Measurements from ENCODE around the gene IL23A. TPM values are rescaled to one million over a fixed set of nuclear protein-coding genes. Genes with fewer than 3 reads are reported as not detected.

IL23A gene
- total and polyA plus RNA-seq, 2 of the 13 experiments (the other 11 are each of a cell fraction or from before 2014, with no cell fraction given) = 0.33 to 0.35 TPM

DNA sequence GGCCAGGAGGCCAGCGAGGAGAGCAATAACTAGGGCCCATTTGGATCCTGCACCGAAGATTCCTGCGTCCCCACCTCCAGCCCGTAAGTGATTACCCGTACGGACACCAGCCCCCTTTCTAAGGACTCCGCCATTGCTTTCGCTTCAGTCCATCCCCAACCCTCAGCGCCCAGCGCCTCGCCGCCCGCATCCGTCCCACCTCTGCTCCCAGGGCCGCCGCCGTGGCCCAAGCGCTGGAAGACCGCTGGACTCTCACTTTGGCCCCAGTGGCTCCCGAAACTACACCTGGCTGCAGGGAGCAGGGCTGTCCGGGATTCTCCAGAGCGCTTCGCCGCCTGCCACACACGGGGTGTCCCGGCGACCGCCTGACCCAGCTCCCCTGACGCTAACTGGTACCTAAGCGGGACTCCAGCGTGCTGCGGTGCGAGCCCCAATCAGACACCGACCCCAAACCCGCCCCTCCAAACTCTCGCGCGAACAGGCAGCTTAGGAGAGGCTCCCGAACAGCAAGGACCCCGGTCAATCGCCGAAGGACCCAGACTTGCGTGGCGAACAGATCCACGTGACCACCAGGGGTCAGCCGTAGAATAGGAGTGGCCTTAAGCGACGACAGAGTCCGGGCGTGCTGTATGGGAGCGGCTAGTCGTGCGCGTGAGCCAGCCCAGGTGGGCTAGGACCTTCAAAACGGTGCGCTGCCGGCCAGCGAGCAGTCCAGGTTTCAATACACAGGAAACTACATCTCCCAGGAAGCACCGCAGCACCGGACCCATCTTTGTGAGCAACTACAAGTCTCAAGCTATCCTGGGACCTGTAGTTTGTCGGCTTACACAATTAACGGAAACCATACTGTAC, 22.8 kb upstream of the IL23A start, which contains the start of gene CNPY2 (continued):
- no peak for TF ChIP-seq ZNF205 (CRISPR knock-in tag; IDR thresholded peaks at IDR 0.05)
- TF ChIP-seq NFKB2 (CRISPR knock-in tag; IDR thresholded peaks at IDR 0.05; ENCODE audit: borderline replicate concordance) = peak; percentile 79; the same call in 1 of the 2 replicates
- TF ChIP-seq RBM22 (optimal IDR thresholded peaks at IDR 0.05; ENCODE audit: low read length) = no peak
- peak; percentile 91 for TF ChIP-seq NR2C2 (CRISPR knock-in tag; IDR thresholded peaks at IDR 0.05; ENCODE audit: borderline replicate concordance)
- 0 out of 2 replicates have a peak, but pooled peaks have one; percentile 60 for TF ChIP-seq CHCHD3 (CRISPR knock-in tag; IDR thresholded peaks at IDR 0.05)
- no peak for TF ChIP-seq ZNF619 (CRISPR knock-in tag; IDR thresholded peaks at IDR 0.05)
- TF ChIP-seq RNF2 (conservative IDR thresholded peaks at IDR 0.05; ENCODE audit: low read depth) = no peak
- no peak for TF ChIP-seq PRMT3 (CRISPR knock-in tag; IDR thresholded peaks at IDR 0.05; ENCODE audit: borderline replicate concordance, low read depth)
- TF ChIP-seq, protein P1, sequence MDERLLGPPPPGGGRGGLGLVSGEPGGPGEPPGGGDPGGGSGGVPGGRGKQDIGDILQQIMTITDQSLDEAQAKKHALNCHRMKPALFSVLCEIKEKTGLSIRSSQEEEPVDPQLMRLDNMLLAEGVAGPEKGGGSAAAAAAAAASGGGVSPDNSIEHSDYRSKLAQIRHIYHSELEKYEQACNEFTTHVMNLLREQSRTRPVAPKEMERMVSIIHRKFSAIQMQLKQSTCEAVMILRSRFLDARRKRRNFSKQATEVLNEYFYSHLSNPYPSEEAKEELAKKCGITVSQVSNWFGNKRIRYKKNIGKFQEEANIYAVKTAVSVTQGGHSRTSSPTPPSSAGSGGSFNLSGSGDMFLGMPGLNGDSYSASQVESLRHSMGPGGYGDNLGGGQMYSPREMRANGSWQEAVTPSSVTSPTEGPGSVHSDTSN (CRISPR knock-in tag; IDR thresholded peaks at IDR 0.05) = no peak
- TF ChIP-seq, protein P2, sequence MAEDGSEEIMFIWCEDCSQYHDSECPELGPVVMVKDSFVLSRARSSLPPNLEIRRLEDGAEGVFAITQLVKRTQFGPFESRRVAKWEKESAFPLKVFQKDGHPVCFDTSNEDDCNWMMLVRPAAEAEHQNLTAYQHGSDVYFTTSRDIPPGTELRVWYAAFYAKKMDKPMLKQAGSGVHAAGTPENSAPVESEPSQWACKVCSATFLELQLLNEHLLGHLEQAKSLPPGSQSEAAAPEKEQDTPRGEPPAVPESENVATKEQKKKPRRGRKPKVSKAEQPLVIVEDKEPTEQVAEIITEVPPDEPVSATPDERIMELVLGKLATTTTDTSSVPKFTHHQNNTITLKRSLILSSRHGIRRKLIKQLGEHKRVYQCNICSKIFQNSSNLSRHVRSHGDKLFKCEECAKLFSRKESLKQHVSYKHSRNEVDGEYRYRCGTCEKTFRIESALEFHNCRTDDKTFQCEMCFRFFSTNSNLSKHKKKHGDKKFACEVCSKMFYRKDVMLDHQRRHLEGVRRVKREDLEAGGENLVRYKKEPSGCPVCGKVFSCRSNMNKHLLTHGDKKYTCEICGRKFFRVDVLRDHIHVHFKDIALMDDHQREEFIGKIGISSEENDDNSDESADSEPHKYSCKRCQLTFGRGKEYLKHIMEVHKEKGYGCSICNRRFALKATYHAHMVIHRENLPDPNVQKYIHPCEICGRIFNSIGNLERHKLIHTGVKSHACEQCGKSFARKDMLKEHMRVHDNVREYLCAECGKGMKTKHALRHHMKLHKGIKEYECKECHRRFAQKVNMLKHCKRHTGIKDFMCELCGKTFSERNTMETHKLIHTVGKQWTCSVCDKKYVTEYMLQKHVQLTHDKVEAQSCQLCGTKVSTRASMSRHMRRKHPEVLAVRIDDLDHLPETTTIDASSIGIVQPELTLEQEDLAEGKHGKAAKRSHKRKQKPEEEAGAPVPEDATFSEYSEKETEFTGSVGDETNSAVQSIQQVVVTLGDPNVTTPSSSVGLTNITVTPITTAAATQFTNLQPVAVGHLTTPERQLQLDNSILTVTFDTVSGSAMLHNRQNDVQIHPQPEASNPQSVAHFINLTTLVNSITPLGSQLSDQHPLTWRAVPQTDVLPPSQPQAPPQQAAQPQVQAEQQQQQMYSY (CRISPR knock-in tag; IDR thresholded peaks at IDR 0.05) = peak; percentile 73
- TF ChIP-seq ZNF441 (CRISPR knock-in tag; IDR thresholded peaks at IDR 0.05; ENCODE audit: borderline replicate concordance) = no peak; the same call in none of the 2 replicates
- no peak for TF ChIP-seq TBP (CRISPR knock-in tag; IDR thresholded peaks at IDR 0.05)
- TF ChIP-seq TMF1 (CRISPR knock-in tag; IDR thresholded peaks at IDR 0.05; ENCODE audit: low read depth) = peak; percentile 74; the same call in 1 of the 2 replicates
- TF ChIP-seq ZFP62 (CRISPR knock-in tag; IDR thresholded peaks at IDR 0.05) = no peak; the same call in 1 of the 2 replicates
- no peak for TF ChIP-seq REXO4 (CRISPR knock-in tag; IDR thresholded peaks at IDR 0.05; ENCODE audit: borderline replicate concordance)
- TF ChIP-seq, protein P3, sequence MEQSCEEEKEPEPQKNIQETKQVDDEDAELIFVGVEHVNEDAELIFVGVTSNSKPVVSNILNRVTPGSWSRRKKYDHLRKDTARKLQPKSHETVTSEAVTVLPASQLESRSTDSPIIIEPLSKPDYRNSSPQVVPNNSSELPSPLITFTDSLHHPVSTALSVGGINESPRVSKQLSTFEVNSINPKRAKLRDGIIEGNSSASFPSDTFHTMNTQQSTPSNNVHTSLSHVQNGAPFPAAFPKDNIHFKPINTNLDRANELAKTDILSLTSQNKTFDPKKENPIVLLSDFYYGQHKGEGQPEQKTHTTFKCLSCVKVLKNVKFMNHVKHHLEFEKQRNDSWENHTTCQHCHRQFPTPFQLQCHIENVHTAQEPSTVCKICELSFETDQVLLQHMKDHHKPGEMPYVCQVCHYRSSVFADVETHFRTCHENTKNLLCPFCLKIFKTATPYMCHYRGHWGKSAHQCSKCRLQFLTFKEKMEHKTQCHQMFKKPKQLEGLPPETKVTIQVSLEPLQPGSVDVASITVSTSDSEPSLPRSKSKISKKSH (CRISPR knock-in tag; IDR thresholded peaks at IDR 0.05; ENCODE audit: borderline replicate concordance) = no peak
- TF ChIP-seq, protein P4, sequence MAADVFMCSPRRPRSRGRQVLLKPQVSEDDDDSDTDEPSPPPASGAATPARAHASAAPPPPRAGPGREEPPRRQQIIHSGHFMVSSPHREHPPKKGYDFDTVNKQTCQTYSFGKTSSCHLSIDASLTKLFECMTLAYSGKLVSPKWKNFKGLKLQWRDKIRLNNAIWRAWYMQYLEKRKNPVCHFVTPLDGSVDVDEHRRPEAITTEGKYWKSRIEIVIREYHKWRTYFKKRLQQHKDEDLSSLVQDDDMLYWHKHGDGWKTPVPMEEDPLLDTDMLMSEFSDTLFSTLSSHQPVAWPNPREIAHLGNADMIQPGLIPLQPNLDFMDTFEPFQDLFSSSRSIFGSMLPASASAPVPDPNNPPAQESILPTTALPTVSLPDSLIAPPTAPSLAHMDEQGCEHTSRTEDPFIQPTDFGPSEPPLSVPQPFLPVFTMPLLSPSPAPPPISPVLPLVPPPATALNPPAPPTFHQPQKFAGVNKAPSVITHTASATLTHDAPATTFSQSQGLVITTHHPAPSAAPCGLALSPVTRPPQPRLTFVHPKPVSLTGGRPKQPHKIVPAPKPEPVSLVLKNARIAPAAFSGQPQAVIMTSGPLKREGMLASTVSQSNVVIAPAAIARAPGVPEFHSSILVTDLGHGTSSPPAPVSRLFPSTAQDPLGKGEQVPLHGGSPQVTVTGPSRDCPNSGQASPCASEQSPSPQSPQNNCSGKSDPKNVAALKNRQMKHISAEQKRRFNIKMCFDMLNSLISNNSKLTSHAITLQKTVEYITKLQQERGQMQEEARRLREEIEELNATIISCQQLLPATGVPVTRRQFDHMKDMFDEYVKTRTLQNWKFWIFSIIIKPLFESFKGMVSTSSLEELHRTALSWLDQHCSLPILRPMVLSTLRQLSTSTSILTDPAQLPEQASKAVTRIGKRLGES (CRISPR knock-in tag; IDR thresholded peaks at IDR 0.05; ENCODE audit: borderline replicate concordance) = 0 out of 2 replicates have a peak, but pooled peaks have one; percentile 64

Measured in HepG2 (cell line).